PC-9 (cell line): ENCODE data around the gene HOXA11. TPM values are rescaled to one million over a fixed set of nuclear protein-coding genes. Genes with fewer than 3 reads are reported as not detected.

Experiments used
- BruUV-seq: library from RNA; stranded (reverse); fragments of 400-500 nt; replicated peaks from 2 replicates; lab custom pipeline; 2021; lab: Mats Ljungman, UMichigan
- CTCF ChIA-PET: fragments of 300-600 bp; sonication (Branson Sonifier 250); formaldehyde crosslinking; loops from one replicate; lab custom pipeline; 2022; ENCODE audit warnings: antibody characterized with exemption; lab: Charles Lee
- POLR2A ChIA-PET: fragments of 300-600 bp; sonication (Branson Sonifier 250); formaldehyde crosslinking; loops from one replicate; lab custom pipeline; 2022; ENCODE audit warnings: antibody characterized with exemption; ENCODE audit not compliant: unreplicated experiment; lab: Charles Lee
- DNase-seq, 2 experiments: peaks; one replicate each; pipeline versions ENCODE4 v3.0.0 to v3.0.0-alpha.2; 2015 to 2022; ENCODE audit warnings: mixed read lengths in 1 of 2
- H2AFZ ChIP-seq: fragments of 200-600 bp; sonication (generic); 2 replicates; pipeline ENCODE4 v1.8.1; 2017; ENCODE audit warnings: antibody characterized with exemption
- H3F3A ChIP-seq: fragments of 200-600 bp; sonication (generic); 2 replicates; pipeline ENCODE4 v1.8.1; 2017; ENCODE audit warnings: antibody characterized with exemption, mild to moderate bottlenecking, low read depth; ENCODE audit not compliant: insufficient read depth
- H3K27ac ChIP-seq: fragments of 200-600 bp; sonication (generic); 2 replicates; pipeline ENCODE4 v1.6.1; 2016; ENCODE audit warnings: mixed run types
- H3K27me3 ChIP-seq: fragments of 200-600 bp; sonication (generic); 2 replicates; pipeline ENCODE4 v1.6.1; 2016; ENCODE audit warnings: low read depth, mixed run types; ENCODE audit not compliant: insufficient read depth
- H3K36me3 ChIP-seq: fragments of 200-600 bp; sonication (generic); 2 replicates; pipeline ENCODE4 v1.6.1; 2016; ENCODE audit warnings: low read depth, mixed run types
- H3K4me1 ChIP-seq: fragments of 200-600 bp; sonication (generic); replicated peaks from 2 replicates; pipeline ENCODE4 v1.6.1; 2016; ENCODE audit warnings: mixed run types; ENCODE audit not compliant: insufficient read depth
- H3K4me2 ChIP-seq: fragments of 200-600 bp; sonication (generic); 2 replicates; pipeline ENCODE4 v1.6.1; 2017; ENCODE audit warnings: mixed run types
- H3K4me3 ChIP-seq: fragments of 200-600 bp; sonication (generic); 2 replicates; pipeline ENCODE4 v1.6.1; 2016; ENCODE audit warnings: mixed run types
- H3K79me2 ChIP-seq: fragments of 200-600 bp; sonication (generic); 2 replicates; pipeline ENCODE4 v1.6.1; 2017; ENCODE audit warnings: low read depth, mixed run types
- H3K9me2 ChIP-seq: fragments of 200-600 bp; sonication (generic); 2 replicates; pipeline ENCODE4 v1.8.1; 2017; ENCODE audit warnings: mild to moderate bottlenecking; ENCODE audit not compliant: insufficient read depth
- H3K9me3 ChIP-seq: fragments of 200-600 bp; sonication (generic); 2 replicates; pipeline ENCODE4 v1.8.1; 2016; ENCODE audit warnings: low read depth; ENCODE audit not compliant: insufficient read depth
- H4K20me1 ChIP-seq: fragments of 200-600 bp; sonication (generic); 2 replicates; pipeline ENCODE4 v1.8.1; 2017; ENCODE audit not compliant: insufficient read depth
- CTCF ChIP-seq: fragments of 200-600 bp; sonication (generic); conservative IDR thresholded peaks from 2 replicates; pipeline ENCODE4 v1.6.1; 2017; ENCODE audit warnings: mixed run types, antibody characterized with exemption, mild to moderate bottlenecking, moderate library complexity
- EZH2 ChIP-seq: fragments of 200-600 bp; sonication (generic); IDR thresholded peaks from 2 replicates; pipeline ENCODE4 v1.8.0; 2017; ENCODE audit warnings: antibody characterized with exemption, low read depth
- intact Hi-C: fragments of 100-400 bp; cut with micrococcal nuclease; formaldehyde crosslinking; loops from one replicate; pipeline ENCODE4 v1.10.0; 2022; ENCODE audit not compliant: unreplicated experiment
- total RNA-seq: library from RNA; stranded (reverse); gene quantifications from 2 replicates; pipeline ENCODE4 v1.2.3, GENCODE V29; 2021

The HOXA11 gene
- total RNA-seq, 1 experiment from 2014 or later: 0.26 TPM

GRCh38 chr7:27203365-27203953 lies 18.4 kb upstream of the HOXA11 start:
- no peaks in the 10 kb centered on the region for H3K9me3 ChIP-seq
- intact Hi-C loops: loop anchor here (5.0 kb wide), 1 partner anchor 459 kb away; the partner anchor contains the start of gene HIBADH
- CTCF ChIA-PET: interaction anchor here (0.6 kb wide), 1 partner anchor 410 kb away, joined by 10 read pairs; no protein-coding TSS in a partner anchor
- no peaks in the 10 kb centered on the region for H4K20me1 ChIP-seq
- H3K27me3 ChIP-seq: peaks cover 14% of the 10 kb centered on the region; the same call in 1 of the 2 replicates
- no peak overlapping the region for H3K4me2 ChIP-seq
- no peaks in the 10 kb centered on the region for H3K36me3 ChIP-seq
- no peaks in the 10 kb centered on the region for H3K9me2 ChIP-seq
- DNase-seq: no peak
- POLR2A ChIA-PET: interaction anchor here (0.6 kb wide), 1 partner anchor 721 kb away, joined by 5 read pairs; no protein-coding TSS in a partner anchor
- no peak overlapping the region for H3K4me3 ChIP-seq
- H3F3A ChIP-seq: peaks cover 7% of the 10 kb centered on the region; the same call in 1 of the 2 replicates
- no peak overlapping the region for H2AFZ ChIP-seq
- H3K79me2 ChIP-seq: no peaks in the 10 kb centered on the region
- H3K4me1 ChIP-seq: no peaks in the 10 kb centered on the region
- no peak for TF ChIP-seq CTCF
- H3K27ac ChIP-seq: no peak overlapping the region
- BruUV-seq: no TSS peak

- H3K4me3 ChIP-seq: no peak overlapping the region
- H3K27ac ChIP-seq: no peak overlapping the region
- ChIA-PET CTCF (no interaction called here), POLR2A (interaction anchor here (0.6 kb wide), 1 partner anchor 721 kb away, joined by 5 read pairs; no protein-coding TSS in a partner anchor)
- no peak overlapping the region for H3K4me2 ChIP-seq
- H3K4me1 ChIP-seq: no peaks in the 10 kb centered on the region
- H3K27me3 ChIP-seq: peaks cover 15% of the 10 kb centered on the region; the same call in 1 of the 2 replicates
- peaks cover 12% of the 10 kb centered on the region; the same call in 1 of the 2 replicates for H3F3A ChIP-seq
- no peak overlapping the region for H2AFZ ChIP-seq
- no peaks in the 10 kb centered on the region for H3K79me2 ChIP-seq
- no TSS peak for BruUV-seq
- DNase-seq: no peak
- H3K36me3 ChIP-seq: no peaks in the 10 kb centered on the region
- H3K9me3 ChIP-seq: no peaks in the 10 kb centered on the region
- H4K20me1 ChIP-seq: no peaks in the 10 kb centered on the region
- H3K9me2 ChIP-seq: no peaks in the 10 kb centered on the region
- intact Hi-C loops: loop anchor here (5.0 kb wide), 1 partner anchor 460 kb away; the partner anchor contains the start of gene HIBADH
- TF ChIP-seq EZH2 (no peak), CTCF (no peak)
Observed at GRCh38 chr7:27202862-27203134, 17.8 kb upstream of the HOXA11 start.

- Histone ChIP-seq H3K36me3 (no peaks in the 10 kb centered on the region), H3K27me3 (peaks cover 19% of the 10 kb centered on the region; the same call in 1 of the 2 replicates), H3K9me3 (no peaks in the 10 kb centered on the region), H3F3A (peaks cover 13% of the 10 kb centered on the region; the same call in 1 of the 2 replicates), H3K4me3 (no peak overlapping the region), H3K79me2 (no peaks in the 10 kb centered on the region), H2AFZ (no peak overlapping the region), H3K4me2 (no peak overlapping the region), H3K4me1 (no peaks in the 10 kb centered on the region), H3K27ac (no peak overlapping the region), H4K20me1 (no peaks in the 10 kb centered on the region), H3K9me2 (no peaks in the 10 kb centered on the region)
- no peak for DNase-seq
- POLR2A ChIA-PET: interaction anchor here (0.6 kb wide), 1 partner anchor 722 kb away, joined by 5 read pairs; no protein-coding TSS in a partner anchor
- CTCF ChIA-PET: no interaction called here
- no TSS peak for BruUV-seq
- intact Hi-C loops: loop anchor here (5.0 kb wide), 1 partner anchor 460 kb away; the partner anchor contains the start of gene HIBADH
- TF ChIP-seq EZH2: no peak
- no peak for TF ChIP-seq CTCF
Observed at GRCh38 chr7:27202018-27202861, 17.2 kb upstream of the HOXA11 start.
